NCI-H2029 treated with DMSO at 0.1 percent for 48 hours (cell line): Measurements from ENCODE around the gene ERO1A.

Experiments
- DNase-seq: peaks from one replicate; lab custom pipeline; 2025; lab: John Stamatoyannopoulos, UW

The ERO1A gene

DNA sequence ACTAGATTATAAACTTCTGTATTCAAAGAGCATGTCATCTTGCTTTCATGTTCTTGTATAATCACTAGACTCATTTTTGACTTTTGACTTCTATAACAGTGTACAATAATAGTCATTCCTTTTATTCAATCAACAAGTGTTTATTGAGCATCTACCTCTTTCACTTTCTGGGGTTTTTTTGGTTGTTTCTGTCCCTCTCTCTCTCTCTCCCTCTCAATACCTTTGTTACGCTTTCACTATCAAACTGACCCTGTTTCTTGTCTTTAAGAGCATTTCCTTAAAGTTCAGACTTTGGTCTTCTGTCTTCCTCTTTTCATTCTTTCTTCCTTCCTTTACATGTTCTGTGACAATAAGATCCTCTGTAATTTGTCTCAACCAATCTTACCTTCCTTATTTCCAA, 93.2 kb downstream of the ERO1A start:
- no peak for DNase-seq

DNA sequence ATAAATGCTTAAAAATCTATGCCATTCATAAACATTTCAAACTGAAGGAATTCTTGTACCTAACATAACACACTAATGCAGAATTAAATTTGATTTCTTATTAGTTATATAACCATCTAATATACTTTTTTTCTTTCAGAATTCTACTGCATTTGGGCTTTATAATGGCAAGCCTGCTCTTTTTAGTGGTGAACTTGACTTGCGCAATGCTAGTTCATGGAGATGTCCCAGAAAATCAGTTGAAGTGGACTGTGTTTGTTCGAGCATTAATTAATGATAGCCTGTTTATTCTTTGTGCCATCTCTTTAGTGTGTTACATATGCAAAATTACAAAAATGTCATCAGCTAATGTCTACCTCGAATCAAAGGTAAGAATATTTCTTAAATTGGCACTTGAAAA, 95.4 kb downstream of the ERO1A start:
- DNase-seq: no peak

DNA sequence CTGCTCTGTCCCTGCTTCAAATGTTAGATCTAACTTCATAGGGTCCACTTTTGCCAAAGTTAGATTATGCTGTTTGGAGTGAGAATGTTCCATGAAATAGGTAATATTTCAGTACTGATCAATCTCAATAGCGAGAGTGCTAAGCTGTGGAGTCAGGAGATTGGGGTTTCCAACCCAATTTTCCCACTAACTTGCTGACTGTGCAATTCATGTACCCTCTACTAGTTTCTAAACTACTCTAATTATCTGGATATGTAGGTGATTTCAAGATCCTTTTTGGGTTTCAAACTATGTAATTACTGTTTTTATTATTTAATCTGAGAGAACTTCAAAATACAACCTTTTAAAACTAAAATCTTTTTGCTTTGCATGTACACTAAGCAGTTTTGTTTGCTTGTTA, 96.8 kb downstream of the ERO1A start:
- DNase-seq: no peak

DNA sequence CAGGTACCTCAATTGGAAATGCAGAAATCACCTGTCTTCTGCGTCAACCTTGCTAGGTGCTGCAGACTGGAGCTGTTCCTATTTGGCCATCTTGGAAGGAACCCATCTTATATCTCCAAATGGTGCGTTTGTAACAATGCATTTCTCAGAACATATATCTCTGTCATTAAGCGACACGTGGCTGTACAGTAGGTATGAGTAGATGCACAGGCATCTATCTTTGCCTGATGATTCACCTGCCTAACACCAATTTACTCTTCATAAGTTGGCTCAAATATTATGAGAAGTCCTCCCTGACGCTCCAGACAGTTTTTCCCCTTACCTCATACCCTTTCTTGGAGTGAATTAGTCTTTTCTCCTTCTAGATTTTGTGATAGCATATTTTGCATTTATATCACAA, 98.5 kb downstream of the ERO1A start:
- no peak for DNase-seq

DNA sequence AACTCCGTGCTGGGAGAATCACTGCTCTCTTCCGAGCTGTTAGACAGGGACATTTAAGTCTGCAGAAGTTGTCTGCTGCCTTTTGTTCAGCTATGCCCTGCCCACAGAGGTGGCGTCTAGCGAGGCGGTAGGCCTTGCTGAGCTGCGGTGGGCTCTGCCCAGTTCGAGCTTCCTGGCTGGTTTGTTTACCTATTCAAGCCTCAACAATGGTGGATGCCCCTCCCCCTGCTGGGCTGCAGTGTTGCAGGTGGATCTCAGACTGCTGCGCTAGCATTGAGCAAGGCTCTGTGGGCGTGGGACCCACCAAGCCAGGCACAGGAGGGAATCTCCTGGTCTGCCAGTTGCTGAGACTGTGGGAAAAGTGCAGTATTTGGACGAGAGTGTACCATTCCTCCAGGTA, 99.0 kb downstream of the ERO1A start:
- DNase-seq: no peak

DNA sequence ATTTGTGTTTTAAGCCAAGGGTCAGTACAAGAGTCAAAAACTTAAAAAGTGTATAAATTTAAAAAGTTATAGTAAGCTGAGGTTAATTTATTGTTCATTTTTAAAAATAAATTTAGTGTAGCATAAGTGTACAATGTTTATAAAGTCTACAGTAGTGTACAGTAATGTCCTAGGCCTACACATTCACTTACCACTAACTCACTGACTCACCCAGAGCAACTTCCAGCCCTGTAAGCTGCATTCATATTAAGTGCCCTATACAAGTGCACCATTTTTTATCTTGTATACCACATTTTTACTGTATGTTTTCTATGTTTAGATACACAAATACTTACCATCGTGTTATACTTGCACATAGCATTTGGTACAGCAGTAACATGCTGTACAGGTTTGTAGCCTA, 105.0 kb downstream of the ERO1A start:
- DNase-seq: no peak
